Neural cell (in vitro differentiated cells): ENCODE results near the gene MSH4.

Experiments used
- EP300 ChIP-seq: fragments of 450-650 bp; conservative IDR thresholded peaks from 2 replicates; pipeline ENCODE4 v1.6.1; 2014; ENCODE audit warnings: antibody characterized with exemption, mild to moderate bottlenecking, moderate library complexity; ENCODE audit not compliant: poor library complexity, severe bottlenecking
- EZH2 ChIP-seq: fragments of 200-600, 300-800 bp; shearing (Covaris generic), sonication (generic); IDR thresholded peaks from 2 replicates; pipeline ENCODE4 v1.6.1; 2014; ENCODE audit warnings: antibody characterized with exemption, low read length, borderline replicate concordance, mild to moderate bottlenecking; ENCODE audit not compliant: insufficient read depth, poor library complexity, severe bottlenecking
- POLR2AphosphoS5 ChIP-seq: IDR thresholded peaks from 2 replicates; pipeline ENCODE4 v1.6.1; 2012
- RAD21 ChIP-seq: fragments of 450-650 bp; conservative IDR thresholded peaks from 2 replicates; pipeline ENCODE4 v1.6.1; 2014; ENCODE audit warnings: antibody characterized with exemption, mild to moderate bottlenecking, moderate library complexity
- TF ChIP-seq, protein P1 (sequence below): fragments of 450-650 bp; IDR thresholded peaks from 2 replicates; pipeline ENCODE4 v1.5.1; 2014; ENCODE audit warnings: antibody characterized with exemption, mild to moderate bottlenecking, moderate library complexity; ENCODE audit not compliant: poor library complexity, severe bottlenecking
- TF ChIP-seq, protein P2 (sequence below): IDR thresholded peaks from 2 replicates; pipeline ENCODE4 v1.6.1; 2012; ENCODE audit warnings: borderline replicate concordance

DNA sequence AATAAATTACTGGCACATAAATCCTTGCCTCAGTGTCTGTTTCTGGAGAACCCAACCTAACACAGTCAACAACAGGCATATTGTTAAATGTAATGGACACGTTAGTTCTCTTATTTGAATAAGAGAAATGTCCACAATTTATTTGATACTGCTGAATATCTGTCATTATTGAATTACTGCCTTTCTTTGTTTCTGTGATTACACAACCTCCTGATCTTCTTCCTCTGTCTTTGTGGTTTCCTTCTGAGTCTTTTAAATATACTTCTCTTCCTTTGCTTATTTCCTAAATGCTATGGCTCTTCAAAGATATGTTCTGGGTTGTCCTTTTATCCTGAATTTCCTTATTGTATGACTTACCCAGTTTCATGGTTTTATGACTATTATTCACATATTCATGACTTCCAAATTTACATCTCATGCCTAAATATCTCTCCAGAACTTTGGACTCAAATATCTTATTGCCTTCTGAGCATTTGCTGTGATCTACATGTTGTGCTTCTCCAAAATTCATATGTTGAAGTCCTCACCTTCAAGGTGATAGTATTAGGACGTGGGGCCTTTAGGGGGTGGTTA lies 39.9 kb downstream of the MSH4 start:
- TF ChIP-seq, protein P1, sequence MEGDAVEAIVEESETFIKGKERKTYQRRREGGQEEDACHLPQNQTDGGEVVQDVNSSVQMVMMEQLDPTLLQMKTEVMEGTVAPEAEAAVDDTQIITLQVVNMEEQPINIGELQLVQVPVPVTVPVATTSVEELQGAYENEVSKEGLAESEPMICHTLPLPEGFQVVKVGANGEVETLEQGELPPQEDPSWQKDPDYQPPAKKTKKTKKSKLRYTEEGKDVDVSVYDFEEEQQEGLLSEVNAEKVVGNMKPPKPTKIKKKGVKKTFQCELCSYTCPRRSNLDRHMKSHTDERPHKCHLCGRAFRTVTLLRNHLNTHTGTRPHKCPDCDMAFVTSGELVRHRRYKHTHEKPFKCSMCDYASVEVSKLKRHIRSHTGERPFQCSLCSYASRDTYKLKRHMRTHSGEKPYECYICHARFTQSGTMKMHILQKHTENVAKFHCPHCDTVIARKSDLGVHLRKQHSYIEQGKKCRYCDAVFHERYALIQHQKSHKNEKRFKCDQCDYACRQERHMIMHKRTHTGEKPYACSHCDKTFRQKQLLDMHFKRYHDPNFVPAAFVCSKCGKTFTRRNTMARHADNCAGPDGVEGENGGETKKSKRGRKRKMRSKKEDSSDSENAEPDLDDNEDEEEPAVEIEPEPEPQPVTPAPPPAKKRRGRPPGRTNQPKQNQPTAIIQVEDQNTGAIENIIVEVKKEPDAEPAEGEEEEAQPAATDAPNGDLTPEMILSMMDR, result no peak
- TF ChIP-seq EP300 (no peak), RAD21 (no peak), EZH2 (no peak), POLR2AphosphoS5 (no peak)
- TF ChIP-seq, protein P2, sequence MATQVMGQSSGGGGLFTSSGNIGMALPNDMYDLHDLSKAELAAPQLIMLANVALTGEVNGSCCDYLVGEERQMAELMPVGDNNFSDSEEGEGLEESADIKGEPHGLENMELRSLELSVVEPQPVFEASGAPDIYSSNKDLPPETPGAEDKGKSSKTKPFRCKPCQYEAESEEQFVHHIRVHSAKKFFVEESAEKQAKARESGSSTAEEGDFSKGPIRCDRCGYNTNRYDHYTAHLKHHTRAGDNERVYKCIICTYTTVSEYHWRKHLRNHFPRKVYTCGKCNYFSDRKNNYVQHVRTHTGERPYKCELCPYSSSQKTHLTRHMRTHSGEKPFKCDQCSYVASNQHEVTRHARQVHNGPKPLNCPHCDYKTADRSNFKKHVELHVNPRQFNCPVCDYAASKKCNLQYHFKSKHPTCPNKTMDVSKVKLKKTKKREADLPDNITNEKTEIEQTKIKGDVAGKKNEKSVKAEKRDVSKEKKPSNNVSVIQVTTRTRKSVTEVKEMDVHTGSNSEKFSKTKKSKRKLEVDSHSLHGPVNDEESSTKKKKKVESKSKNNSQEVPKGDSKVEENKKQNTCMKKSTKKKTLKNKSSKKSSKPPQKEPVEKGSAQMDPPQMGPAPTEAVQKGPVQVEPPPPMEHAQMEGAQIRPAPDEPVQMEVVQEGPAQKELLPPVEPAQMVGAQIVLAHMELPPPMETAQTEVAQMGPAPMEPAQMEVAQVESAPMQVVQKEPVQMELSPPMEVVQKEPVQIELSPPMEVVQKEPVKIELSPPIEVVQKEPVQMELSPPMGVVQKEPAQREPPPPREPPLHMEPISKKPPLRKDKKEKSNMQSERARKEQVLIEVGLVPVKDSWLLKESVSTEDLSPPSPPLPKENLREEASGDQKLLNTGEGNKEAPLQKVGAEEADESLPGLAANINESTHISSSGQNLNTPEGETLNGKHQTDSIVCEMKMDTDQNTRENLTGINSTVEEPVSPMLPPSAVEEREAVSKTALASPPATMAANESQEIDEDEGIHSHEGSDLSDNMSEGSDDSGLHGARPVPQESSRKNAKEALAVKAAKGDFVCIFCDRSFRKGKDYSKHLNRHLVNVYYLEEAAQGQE, result no peak
